Large intestine (tissue), 3 donors: Measurements from ENCODE around the gene PHACTR1. TPM values are rescaled to one million over a fixed set of nuclear protein-coding genes. Genes with fewer than 3 reads are reported as not detected.

ENCODE experiments used
- DNase-seq, 2 donors: peaks; one replicate each; pipeline versions ENCODE4 v3.0.0 to v3.0.0-alpha.2; 2013
- H3K27ac ChIP-seq: one replicate; pipeline ENCODE4 v1.5.1; 2013; ENCODE audit warnings: low read length
- H3K27me3 ChIP-seq: 2 replicates; pipeline ENCODE4 v1.6.1; 2013; ENCODE audit warnings: low read length; ENCODE audit not compliant: control insufficient read depth, insufficient read depth
- H3K36me3 ChIP-seq: 2 replicates; pipeline ENCODE4 v1.6.1; 2013; ENCODE audit warnings: low read length; ENCODE audit not compliant: control insufficient read depth, insufficient read depth
- H3K4me1 ChIP-seq: one replicate; pipeline ENCODE4 v1.6.1; 2013; ENCODE audit warnings: low read length; ENCODE audit not compliant: control insufficient read depth, insufficient read depth
- H3K4me3 ChIP-seq: one replicate; pipeline ENCODE4 v1.5.1; 2013; ENCODE audit warnings: low read length
- H3K9me3 ChIP-seq: one replicate; pipeline ENCODE4 v1.6.1; 2013; ENCODE audit warnings: mild to moderate bottlenecking, low read depth, low read length, moderate library complexity; ENCODE audit not compliant: control insufficient read depth
- WGBS: methylation state at CpG from one replicate; pipeline ENCODE4 v1.1.5; 2013; ENCODE audit warnings: low lambda C conversion rate; ENCODE audit not compliant: insufficient coverage; 5-methylcytosine and 5-hydroxymethylcytosine counted together
- polyA plus RNA-seq: library from polyadenylated mRNA; unstranded; fragments of 120-200 nt; gene quantifications from one replicate; pipeline ENCODE4 v1.2.1, GENCODE V29; 2013

PHACTR1 gene
- polyA plus RNA-seq, 1 donor = 5.5 TPM

DNA sequence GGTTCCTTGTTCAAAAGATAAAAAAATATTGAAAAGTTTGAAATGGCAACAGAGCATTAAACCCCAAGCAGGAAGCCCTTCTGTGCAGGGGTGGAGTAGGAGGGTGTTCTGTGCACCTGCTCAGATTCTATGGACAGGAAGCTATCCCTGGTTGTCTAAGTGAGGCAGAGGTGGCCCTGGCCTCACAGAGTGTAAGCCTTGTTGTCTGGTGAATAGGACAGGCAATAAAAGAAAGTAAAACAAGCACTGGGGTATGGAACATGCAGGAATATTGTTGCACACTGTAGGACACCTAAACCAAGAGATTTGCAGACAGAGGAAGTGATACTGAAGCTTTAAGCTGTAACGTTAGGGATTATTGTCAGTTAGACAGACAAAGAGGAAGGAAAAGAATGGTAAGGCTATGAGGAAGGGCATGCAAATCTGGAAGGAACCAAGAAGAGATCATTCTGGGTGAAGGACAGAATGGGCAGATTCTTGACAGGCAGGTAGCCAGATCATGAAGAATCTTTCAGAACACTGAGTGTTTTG, 545.0 kb downstream of the PHACTR1 start:
- Histone ChIP-seq H3K9me3 (no peaks in the 10 kb centered on the region), H3K4me1 (no peaks in the 10 kb centered on the region), H3K27ac (no peak overlapping the region), H3K36me3 (no peaks in the 10 kb centered on the region), H3K4me3 (no peak overlapping the region), H3K27me3 (no peaks in the 10 kb centered on the region)
- 83% methylated on average over 1 of the region's 1 CpG for WGBS
- DNase-seq = no peak

DNA sequence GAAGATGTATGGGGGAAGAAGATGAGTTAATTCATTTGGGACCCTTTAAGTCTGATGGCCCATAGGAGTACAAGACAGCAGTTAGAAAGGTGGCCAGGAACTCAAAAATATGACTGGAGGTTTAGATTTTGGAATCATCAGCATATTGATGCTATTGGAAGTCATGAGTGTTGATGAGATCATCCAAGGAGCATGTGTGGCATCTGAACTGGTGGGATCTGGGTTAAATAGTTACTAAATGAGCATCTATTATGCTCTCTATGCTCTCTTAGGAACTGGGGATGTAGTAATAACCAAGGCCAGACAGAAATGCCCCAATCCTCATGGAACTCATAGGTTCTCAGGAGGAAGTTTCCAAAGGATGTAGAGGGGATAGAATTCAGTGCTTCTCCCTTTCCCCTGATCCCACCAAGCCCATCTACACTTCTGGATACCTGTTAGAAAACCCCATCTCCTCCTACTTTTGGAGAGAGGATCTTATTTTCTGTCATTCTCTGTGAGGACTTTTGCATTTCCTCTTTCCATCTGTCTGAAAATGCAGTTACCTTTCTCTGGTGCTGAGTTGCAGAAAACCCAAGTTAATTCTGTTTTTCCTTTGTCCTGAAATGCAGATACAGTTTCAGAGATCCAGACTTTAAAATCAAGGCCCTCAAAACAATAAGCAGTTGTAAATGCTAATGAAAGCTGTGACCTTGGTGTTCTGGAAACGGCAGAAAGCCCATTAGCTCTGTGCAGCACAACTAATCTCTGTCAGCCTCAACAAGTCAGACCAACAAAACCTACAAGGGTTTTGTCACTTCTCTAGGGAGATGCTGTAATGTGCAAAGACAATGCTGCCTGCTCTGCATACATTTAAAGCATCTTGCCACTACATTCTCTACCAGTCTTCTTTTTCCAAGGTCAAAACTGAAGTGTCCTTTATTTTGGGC, 546.0 kb downstream of the PHACTR1 start:
- no peaks in the 10 kb centered on the region for H3K27me3 ChIP-seq
- H3K9me3 ChIP-seq = no peaks in the 10 kb centered on the region
- WGBS = no CpG with 5 or more reads among the region's 1 CpG
- H3K4me3 ChIP-seq = no peak overlapping the region
- no peaks in the 10 kb centered on the region for H3K36me3 ChIP-seq
- no peak overlapping the region for H3K27ac ChIP-seq
- no peaks in the 10 kb centered on the region for H3K4me1 ChIP-seq
- DNase-seq = no peak

- no peaks in the 10 kb centered on the region for H3K36me3 ChIP-seq
- H3K27ac ChIP-seq = no peak overlapping the region
- no peak for DNase-seq
- no peaks in the 10 kb centered on the region for H3K4me1 ChIP-seq
- no peaks in the 10 kb centered on the region for H3K9me3 ChIP-seq
- WGBS = 100% methylated on average over 1 of the region's 6 CpGs
- H3K4me3 ChIP-seq = no peak overlapping the region
- no peaks in the 10 kb centered on the region for H3K27me3 ChIP-seq
Measured at GRCh38 chr6:13263669-13264068, 547.1 kb downstream of the PHACTR1 start.

GRCh38 chr6:13267142-13267651, 550.6 kb downstream of the PHACTR1 start:
- no CpG with 5 or more reads among the region's 2 CpGs for WGBS

DNA sequence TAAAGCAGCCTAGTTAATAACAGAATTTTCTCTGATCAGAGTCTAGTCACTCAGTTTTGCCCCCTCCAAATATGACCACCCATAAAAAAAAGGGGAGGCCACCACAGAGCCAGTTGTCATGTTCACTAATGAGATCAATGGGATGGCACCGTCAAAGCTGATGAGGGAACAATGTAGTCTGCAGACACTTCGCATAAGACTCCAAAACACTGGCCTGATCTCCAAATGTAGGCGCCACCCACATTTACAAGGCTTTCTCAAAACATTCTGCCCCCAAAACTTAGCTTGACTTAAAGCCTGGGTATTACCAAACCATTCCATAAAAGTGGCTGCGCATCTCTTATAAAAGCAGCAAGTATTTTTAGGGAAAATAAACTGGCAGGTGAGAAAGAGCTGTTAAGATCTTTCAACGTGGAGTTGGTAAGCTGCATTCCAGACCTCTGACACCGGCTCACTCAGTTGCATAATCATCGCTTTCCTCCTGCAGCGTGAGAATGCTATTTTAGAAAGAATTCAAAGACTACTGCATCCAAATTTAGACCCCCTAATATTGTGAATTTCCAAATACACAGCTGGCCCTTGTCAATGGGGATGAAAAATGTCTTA, 552.4 kb downstream of the PHACTR1 start:
- Histone ChIP-seq H3K27ac (no peak overlapping the region), H3K4me1 (no peaks in the 10 kb centered on the region), H3K4me3 (no peak overlapping the region), H3K27me3 (no peaks in the 10 kb centered on the region), H3K9me3 (no peaks in the 10 kb centered on the region), H3K36me3 (no peaks in the 10 kb centered on the region)
- no peak for DNase-seq
- WGBS = no CpG with 5 or more reads among the region's 8 CpGs

More at GRCh38 chr6:13267142-13267651, 550.6 kb downstream of the PHACTR1 start:
- DNase-seq = no peak
- Histone ChIP-seq H3K4me3 (no peak overlapping the region), H3K4me1 (no peaks in the 10 kb centered on the region), H3K9me3 (no peaks in the 10 kb centered on the region), H3K27ac (no peak overlapping the region), H3K36me3 (no peaks in the 10 kb centered on the region), H3K27me3 (no peaks in the 10 kb centered on the region)

DNA sequence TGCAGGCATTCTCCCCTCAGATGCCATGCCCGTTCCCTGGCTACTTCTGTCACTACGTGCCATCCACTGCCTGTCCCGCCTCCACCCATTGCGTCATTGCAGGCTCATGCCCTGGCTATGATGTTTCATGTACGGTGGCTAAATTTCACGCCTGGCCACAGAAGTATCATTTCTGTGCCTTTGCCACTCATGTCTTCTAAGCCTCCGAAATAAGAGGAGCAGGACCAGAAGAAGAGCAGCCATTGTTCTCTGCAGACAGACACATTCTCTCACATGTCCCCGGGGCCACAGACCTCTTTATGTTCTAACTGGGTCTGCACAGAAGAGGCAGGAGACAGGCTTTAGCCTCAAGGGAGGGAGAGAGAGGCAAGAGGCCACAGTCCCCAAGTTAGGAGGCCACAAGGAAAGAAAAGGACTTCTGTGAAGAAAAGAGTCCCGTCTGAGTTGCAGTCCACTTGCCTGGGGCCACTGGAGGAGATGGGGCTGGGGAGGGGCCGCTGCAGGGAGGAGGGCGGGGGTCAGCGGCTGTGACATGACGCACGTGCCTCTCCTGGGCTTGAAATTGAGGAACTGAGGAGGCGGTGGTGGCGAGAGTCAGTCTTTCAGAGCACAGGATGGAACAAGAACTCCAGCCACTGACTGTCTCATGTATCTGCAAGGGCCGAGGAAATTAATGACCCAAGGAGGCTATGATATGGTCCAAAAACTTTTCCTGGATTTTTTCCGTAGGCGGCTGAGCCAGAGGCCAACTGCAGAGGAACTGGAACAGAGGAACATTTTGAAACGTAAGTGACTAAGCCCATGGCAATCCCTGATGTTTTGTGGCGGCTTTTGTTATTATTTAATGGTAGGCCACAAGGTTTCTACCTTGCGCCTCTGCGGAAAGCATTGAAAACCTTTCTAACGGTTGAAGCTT, 555.8 kb downstream of the PHACTR1 start:
- Histone ChIP-seq H3K36me3 (no peaks in the 10 kb centered on the region), H3K27me3 (no peaks in the 10 kb centered on the region), H3K27ac (no peak overlapping the region), H3K4me3 (no peak overlapping the region), H3K4me1 (no peaks in the 10 kb centered on the region), H3K9me3 (no peaks in the 10 kb centered on the region)
- 93% methylated on average over 5 of the region's 24 CpGs for WGBS
- DNase-seq = no peak

GRCh38 chr6:13273202-13273930, 556.8 kb downstream of the PHACTR1 start:
- no peaks in the 10 kb centered on the region for H3K36me3 ChIP-seq
- no peaks in the 10 kb centered on the region for H3K9me3 ChIP-seq
- H3K4me3 ChIP-seq = no peak overlapping the region
- H3K27me3 ChIP-seq = no peaks in the 10 kb centered on the region
- no peak overlapping the region for H3K27ac ChIP-seq
- DNase-seq = no peak
- H3K4me1 ChIP-seq = no peaks in the 10 kb centered on the region
- 80% methylated on average over 1 of the region's 10 CpGs for WGBS

GRCh38 chr6:13273931-13274706, 557.6 kb downstream of the PHACTR1 start:
- no peaks in the 10 kb centered on the region for H3K36me3 ChIP-seq
- no peak for DNase-seq
- H3K27ac ChIP-seq = no peak overlapping the region
- H3K9me3 ChIP-seq = no peaks in the 10 kb centered on the region
- no peak overlapping the region for H3K4me3 ChIP-seq
- WGBS = 20% methylated on average over 1 of the region's 21 CpGs
- no peaks in the 10 kb centered on the region for H3K27me3 ChIP-seq
- no peaks in the 10 kb centered on the region for H3K4me1 ChIP-seq
